ENCODE data around the gene MASP2.

The MASP2 gene

GRCh38 chr1:10989095-10989494 is 57.9 kb downstream of the MASP2 start:
- TF ChIP-seq CTCF (conservative IDR thresholded peaks at IDR 0.05; ENCODE audit: low read depth) = no peak
- no peak overlapping the region for H3K27ac ChIP-seq
- ChIA-PET CTCF (no interaction called here), POLR2A (ENCODE audit: low non-redundant PET) (no interaction called here)
- DNase-seq (ENCODE audit: low spot score) = no peak

GRCh38 chr1:10987840-10988417 is 59.1 kb downstream of the MASP2 start:
- CTCF ChIA-PET = no interaction called here
- POLR2A ChIA-PET (ENCODE audit: low non-redundant PET) = no interaction called here
- TF ChIP-seq CTCF (conservative IDR thresholded peaks at IDR 0.05; ENCODE audit: low read depth) = no peak
- no peak overlapping the region for H3K27ac ChIP-seq
- no peak for DNase-seq (ENCODE audit: low spot score)

GRCh38 chr1:10986525-10986890 is 60.5 kb downstream of the MASP2 start:
- POLR2A ChIA-PET (ENCODE audit: low non-redundant PET) = no interaction called here
- TF ChIP-seq CTCF (conservative IDR thresholded peaks at IDR 0.05; ENCODE audit: low read depth) = no peak
- DNase-seq (ENCODE audit: low spot score) = no peak
- CTCF ChIA-PET = no interaction called here
- no peak overlapping the region for H3K27ac ChIP-seq

- H3K27ac ChIP-seq = peak overlapping the region; percentile 65
- DNase-seq (ENCODE audit: low spot score) = no peak
- CTCF ChIA-PET = interaction anchor here (0.6 kb wide), 1 partner anchor 240 kb away, joined by 3 read pairs; no protein-coding TSS in a partner anchor
- POLR2A ChIA-PET (ENCODE audit: low non-redundant PET) = interaction anchor here (0.5 kb wide), 1 partner anchor 75 kb away, joined by 5 read pairs; no protein-coding TSS in a partner anchor
- TF ChIP-seq CTCF (conservative IDR thresholded peaks at IDR 0.05; ENCODE audit: low read depth) = no peak
Measured at GRCh38 chr1:10980841-10981727, 66.0 kb downstream of the MASP2 start.

GRCh38 chr1:10980094-10980577 is 66.9 kb downstream of the MASP2 start:
- TF ChIP-seq CTCF (conservative IDR thresholded peaks at IDR 0.05; ENCODE audit: low read depth) = peak; percentile 56
- peak overlapping the region; percentile 65 for H3K27ac ChIP-seq
- POLR2A ChIA-PET (ENCODE audit: low non-redundant PET) = no interaction called here
- CTCF ChIA-PET = interaction anchor here (0.6 to 1.1 kb wide), 2 partner anchors 26 to 169 kb away, joined by 3 read pairs; no protein-coding TSS in a partner anchor
- DNase-seq (ENCODE audit: low spot score) = peak; percentile 55

- DNase-seq (ENCODE audit: low spot score) = no peak
- ChIA-PET POLR2A (ENCODE audit: low non-redundant PET) (no interaction called here), CTCF (interaction anchor here (0.6 to 1.1 kb wide), 2 partner anchors 25 to 169 kb away, joined by 3 read pairs; no protein-coding TSS in a partner anchor)
- peak overlapping the region; percentile 65 for H3K27ac ChIP-seq
- TF ChIP-seq CTCF (conservative IDR thresholded peaks at IDR 0.05; ENCODE audit: low read depth) = no peak
Measured at GRCh38 chr1:10979483-10979920, 67.5 kb downstream of the MASP2 start.
